GM19023 (cell line): ENCODE data around the gene RNF222.
"Not testable (repeated sequence)": the region's sequence is repeated elsewhere in the genome, so short reads cannot be mapped to it uniquely, and the experiment has no call there.

Source experiments
- ATAC-seq: cut with Tn5 transposase; IDR thresholded peaks from one replicate; pipeline ENCODE4 v1.9.1; 2021; ENCODE audit warnings: mild to moderate bottlenecking, moderate library complexity; ENCODE audit not compliant: unreplicated experiment

The RNF222 gene

DNA sequence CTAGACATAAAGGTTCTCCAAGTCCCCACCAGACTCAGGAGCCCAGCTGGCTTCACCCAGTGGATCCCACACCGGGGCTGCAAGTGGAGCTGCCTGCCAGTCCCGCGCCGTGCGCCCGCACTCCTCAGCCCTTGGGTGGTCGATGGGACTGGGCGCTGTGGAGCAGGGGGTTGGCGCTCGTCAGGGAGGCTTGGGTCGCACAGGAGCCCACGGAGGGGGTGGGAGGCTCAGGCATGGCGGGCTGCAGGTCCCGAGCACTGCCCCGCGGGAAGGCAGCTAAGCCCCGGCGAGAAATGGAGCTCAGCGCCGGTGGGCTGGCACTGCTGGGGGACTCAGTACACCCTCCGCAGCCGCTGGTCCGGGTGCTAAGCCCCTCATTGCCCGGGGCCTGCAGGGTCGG lies 50.6 kb downstream of the RNF222 start:
- not testable (repeated sequence) for ATAC-seq

DNA sequence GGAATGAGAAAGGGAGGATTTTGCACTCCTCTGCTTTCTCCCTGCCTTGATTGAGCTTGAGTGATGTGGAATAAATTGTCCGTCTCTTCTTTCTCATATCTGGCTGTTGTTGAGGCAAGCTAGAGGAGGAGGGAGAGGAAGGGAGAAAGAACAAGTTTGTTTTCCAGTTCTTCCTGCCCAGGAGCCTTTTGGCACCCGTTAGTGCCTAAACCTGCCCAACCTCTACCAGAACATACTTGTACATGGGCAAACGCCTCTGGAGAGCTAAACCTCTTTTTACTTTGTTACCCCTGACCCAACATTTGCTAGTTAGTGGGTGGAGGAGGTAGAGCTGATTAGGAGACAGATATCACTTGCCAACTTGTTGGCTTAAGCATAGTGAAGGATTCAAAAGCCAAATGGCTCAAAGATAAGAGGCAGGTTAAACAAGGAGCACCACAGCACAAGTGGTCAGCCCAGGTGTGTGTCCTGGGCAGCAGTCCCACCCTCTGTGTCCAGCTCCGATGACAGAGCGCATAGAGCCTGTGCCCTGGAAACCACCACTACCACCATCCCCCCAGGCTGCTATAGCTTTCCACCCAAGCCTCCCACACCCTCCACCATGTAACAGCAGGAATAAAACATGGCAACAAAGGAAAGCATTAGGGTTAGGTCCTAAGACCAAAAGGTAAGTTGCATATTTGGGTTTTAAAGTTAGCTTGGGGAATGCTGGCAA lies 51.5 kb downstream of the RNF222 start:
- ATAC-seq: no peak

DNA sequence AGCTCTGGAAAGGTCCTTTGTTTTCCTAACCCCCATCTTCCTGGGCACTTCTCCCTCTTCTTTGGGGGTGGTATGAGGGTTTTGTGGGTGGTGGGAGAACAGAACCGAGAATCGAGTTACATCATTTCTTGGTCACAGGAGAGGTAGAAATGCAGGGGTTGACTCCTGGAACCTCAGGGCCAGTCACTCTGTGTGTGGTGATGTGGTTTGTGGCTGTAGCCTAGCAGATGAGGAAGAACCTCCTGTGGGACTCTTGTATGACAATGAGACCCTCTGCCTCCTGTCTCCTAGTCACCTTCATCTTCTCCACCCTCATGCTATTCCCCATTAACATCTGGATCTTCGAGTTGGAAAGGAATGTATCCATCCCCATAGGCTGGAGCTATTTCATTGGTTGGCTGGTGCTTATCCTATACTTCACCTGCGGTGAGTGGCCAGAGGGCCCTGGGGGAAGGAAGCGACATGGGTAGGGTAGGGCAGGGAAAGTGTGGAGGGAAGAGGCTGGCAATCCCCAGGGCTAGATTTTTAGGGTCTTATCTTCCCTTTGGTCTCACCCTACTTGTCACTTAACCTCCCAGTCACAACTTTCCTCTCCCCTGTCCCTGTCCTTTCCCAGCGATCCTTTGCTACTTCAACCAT lies 52.5 kb downstream of the RNF222 start:
- ATAC-seq: no peak

- ATAC-seq: no peak
Observed at GRCh38 chr17:8341456-8341855, 56.2 kb downstream of the RNF222 start.
